H7 (cell line): ENCODE data around the gene XK. TPM values are rescaled to one million over a fixed set of nuclear protein-coding genes. Genes with fewer than 3 reads are reported as not detected.
"Not testable (repeated sequence)": the region's sequence is repeated elsewhere in the genome, so short reads cannot be mapped to it uniquely, and the experiment has no call there.

ENCODE experiments used
- DNase-seq: peaks from one replicate; pipeline ENCODE4 v3.0.0; 2012
- H3K27me3 ChIP-seq: 2 replicates; pipeline ENCODE4 v1.6.0; 2011; ENCODE audit warnings: mild to moderate bottlenecking, low read length; ENCODE audit not compliant: control insufficient read depth, insufficient read depth
- H3K36me3 ChIP-seq: replicated peaks from 2 replicates; pipeline ENCODE4 v1.5.1; 2011; ENCODE audit warnings: low read length; ENCODE audit not compliant: control insufficient read depth, insufficient read depth
- H3K4me3 ChIP-seq: 2 replicates; pipeline ENCODE4 v1.5.1; 2011; ENCODE audit warnings: low read depth, mild to moderate bottlenecking, control low read depth, low read length, moderate library complexity; ENCODE audit not compliant: insufficient read depth
- total RNA-seq: library from RNA; depleted of rRNA; stranded (reverse); fragments of >200 nt; shearing (Covaris generic); gene quantifications from 2 replicates; pipeline ENCODE4 v1.2.3, GENCODE V29; 2014; rRNA removed

XK gene
- 1.2 and 2.2 TPM in 2 replicates for total RNA-seq

DNA sequence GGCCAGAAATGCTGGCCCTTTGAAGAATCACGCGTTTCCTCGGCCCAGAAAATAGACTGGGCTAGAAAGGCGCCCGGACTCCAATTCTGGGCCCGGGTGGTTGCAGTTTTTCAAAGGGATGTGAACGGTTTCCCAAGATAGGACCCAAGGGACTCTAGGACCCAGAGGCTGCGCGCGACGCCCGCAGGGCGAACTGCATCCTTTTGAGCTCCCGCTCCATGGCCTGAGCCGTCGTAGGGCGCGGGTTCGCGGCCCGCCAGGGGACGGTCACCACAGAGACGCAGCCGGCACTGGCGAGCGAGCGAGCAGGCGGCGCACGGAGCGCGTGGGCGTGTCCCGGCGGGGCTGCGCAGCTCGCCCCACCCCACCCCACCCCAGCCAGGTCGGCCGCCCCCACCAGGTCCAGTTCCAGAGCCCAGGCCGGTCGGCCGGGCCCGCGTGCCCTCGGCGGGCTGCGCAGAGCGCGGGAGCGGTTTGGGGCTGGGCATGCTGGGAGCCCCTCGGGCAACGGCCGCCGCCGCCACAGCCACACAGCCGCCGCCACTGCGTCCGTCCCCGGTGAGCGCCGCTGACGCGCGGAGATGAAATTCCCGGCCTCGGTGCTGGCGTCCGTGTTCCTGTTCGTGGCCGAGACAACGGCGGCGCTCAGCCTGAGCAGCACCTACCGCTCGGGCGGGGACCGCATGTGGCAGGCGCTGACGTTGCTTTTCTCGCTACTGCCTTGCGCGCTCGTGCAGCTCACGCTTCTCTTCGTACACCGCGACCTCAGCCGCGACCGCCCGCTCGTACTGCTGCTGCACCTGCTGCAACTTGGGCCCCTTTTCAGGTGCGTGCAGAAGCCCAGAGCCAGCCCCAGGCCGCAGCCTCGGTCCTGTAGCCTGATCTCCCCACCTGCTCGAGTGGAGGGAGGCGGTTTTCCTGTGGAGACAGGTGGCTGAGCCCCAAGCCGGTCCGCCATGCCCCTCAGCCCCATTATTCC lies at the start of gene XK:
TSS of gene XK (plus strand) at position 411 of the 979 bp plus-strand sequence. CDS start at position 582, 171 bp downstream.
- H3K4me3 ChIP-seq, result peak within 1 kb of the TSS; percentile 48
- no peaks in the 10 kb centered on the region for H3K36me3 ChIP-seq
- peak; percentile 76 for DNase-seq
- peaks cover 13% of the 10 kb centered on the region for H3K27me3 ChIP-seq

GRCh38 chrX:37638047-37638446 lies 47.5 kb upstream of the XK start:
- Histone ChIP-seq H3K36me3 (no peaks in the 10 kb centered on the region), H3K27me3 (no peaks in the 10 kb centered on the region), H3K4me3 (no peak overlapping the region)
- no peak for DNase-seq

DNA sequence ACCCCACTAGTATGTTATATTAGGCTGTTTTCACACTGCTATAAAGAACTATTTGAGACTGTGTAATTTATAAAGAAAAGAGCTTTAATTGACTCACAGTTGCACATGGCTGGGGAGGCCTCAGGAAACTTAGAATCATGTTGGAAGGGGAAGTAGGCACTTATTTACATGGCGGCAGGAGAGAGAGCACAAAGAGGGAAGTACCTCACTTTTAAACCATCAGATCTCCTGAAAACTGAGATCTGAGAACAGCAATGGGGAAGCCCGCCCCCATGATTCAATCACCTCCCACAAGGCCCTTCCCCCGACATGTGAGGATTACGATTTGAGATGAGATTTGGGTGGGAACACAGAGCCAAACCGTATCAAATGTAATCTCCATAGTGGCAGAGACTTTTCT lies 45.4 kb upstream of the XK start:
- no peak for DNase-seq
- Histone ChIP-seq H3K36me3 (no peaks in the 10 kb centered on the region), H3K27me3 (no peaks in the 10 kb centered on the region), H3K4me3 (no peak overlapping the region)

DNA sequence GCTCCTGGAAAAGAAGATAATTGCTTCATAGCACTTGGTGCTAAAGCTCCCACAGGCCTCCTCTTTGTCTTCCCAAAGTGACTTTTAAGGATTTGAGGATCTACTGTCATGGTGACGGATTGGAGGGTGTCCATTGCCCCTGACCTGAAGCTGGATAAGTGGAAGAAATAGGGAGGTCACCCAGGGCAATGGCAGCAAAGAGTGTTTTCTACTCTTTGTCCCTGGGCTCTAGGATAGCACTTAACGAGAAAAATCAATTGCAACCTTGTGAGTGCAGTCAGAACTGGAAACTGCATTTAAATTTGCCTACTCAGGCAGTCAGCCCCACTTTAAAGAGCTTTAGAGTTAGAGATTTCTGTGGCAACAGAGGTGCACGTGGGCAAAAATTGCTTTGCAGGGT lies 43.7 kb upstream of the XK start:
- H3K27me3 ChIP-seq, result no peaks in the 10 kb centered on the region
- no peak for DNase-seq
- no peaks in the 10 kb centered on the region for H3K36me3 ChIP-seq
- H3K4me3 ChIP-seq, result no peak overlapping the region

DNA sequence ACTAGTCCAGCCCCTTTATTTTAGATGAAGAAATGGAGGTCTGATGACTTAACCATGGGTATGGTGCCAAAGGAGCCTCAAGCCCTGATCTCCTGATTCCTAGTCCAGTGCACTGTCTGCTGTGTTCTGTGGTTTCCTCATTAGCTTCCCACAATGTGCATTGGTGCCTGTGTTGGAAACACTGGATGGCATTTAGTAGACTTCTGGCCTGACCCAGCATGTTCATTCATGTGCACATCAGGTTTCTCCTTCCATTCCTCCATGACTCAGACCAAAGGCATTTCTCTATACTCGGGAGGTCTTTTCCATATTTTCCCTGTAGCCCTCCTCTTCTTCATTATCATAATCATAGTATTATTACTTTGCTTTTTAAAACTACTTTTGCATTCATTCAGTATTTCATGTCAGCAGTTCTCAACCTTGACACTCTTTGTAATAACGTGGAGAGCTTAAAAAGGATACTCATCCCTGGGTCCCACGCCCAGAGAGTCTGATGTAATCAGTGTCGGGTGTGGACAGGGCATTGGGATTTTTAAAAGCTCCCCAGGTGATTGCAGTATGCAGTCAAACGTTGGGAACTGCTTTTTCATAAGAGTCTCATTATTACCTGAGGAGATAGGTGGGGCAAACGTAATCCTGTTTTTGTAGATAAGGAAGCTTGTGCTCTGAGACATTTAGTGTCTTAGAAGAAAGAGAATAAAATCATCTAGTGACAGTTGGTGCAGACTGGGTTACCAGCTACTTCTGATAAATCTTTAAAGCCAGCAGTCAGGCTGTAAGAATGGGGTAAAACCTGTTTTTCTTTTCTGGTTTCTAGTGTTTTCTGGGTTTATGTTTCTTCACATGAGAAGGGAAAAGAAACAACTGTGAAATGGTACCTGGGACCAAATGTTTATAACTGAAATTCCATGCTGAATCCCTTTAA lies 40.9 kb upstream of the XK start:
- Histone ChIP-seq H3K4me3 (no peak overlapping the region), H3K27me3 (no peaks in the 10 kb centered on the region), H3K36me3 (no peaks in the 10 kb centered on the region)
- DNase-seq, result no peak

- no peak for DNase-seq
- Histone ChIP-seq H3K36me3 (no peaks in the 10 kb centered on the region), H3K4me3 (no peak overlapping the region), H3K27me3 (no peaks in the 10 kb centered on the region)
Observed at GRCh38 chrX:37646254-37646653, 39.3 kb upstream of the XK start.

GRCh38 chrX:37650879-37651278 lies 34.7 kb upstream of the XK start:
- H3K27me3 ChIP-seq, H3K36me3 ChIP-seq, DNase-seq, H3K4me3 ChIP-seq: not testable (repeated sequence)

GRCh38 chrX:37651921-37652452 lies 33.6 kb upstream of the XK start:
- no peak for DNase-seq
- Histone ChIP-seq H3K4me3 (no peak overlapping the region), H3K27me3 (no peaks in the 10 kb centered on the region), H3K36me3 (no peaks in the 10 kb centered on the region)

GRCh38 chrX:37652589-37653231 lies 32.9 kb upstream of the XK start:
- no peak overlapping the region for H3K4me3 ChIP-seq
- H3K27me3 ChIP-seq, result no peaks in the 10 kb centered on the region
- no peaks in the 10 kb centered on the region for H3K36me3 ChIP-seq
- DNase-seq, result no peak

GRCh38 chrX:37653397-37654085 lies 32.0 kb upstream of the XK start:
- Histone ChIP-seq H3K27me3 (no peaks in the 10 kb centered on the region), H3K36me3 (no peaks in the 10 kb centered on the region), H3K4me3 (no peak overlapping the region)
- no peak for DNase-seq

DNA sequence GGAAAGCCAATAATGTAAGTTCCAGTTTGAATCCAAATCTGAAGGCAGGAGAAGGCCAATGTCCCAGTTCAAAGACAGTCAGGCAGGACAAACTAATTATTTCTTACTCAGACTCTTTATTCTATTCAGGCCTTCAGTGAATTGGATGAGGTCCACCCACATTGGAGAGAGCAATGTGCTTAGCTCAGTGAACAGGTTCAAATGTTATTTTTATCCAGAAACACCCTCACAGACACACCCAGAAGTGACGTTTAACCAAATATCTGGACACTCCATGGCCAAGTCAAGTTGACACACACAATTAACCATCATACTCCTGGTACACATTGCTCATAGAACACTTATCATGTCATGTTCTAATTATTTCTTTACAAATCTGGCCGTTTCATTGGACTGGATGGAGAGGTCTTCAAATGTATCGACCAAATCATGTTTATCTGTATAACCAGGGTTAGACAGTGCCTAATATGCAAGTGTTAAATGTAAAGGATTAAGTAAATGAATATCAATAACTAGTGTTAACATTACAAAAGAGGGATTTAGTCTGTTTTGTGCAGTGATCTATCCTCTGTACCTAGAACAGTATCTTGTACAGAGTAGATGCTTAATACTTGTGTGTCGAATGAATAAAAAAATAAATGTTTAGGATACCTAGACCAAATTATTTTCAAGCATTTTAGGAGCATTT lies 27.1 kb upstream of the XK start:
- Histone ChIP-seq H3K36me3 (no peaks in the 10 kb centered on the region), H3K27me3 (no peaks in the 10 kb centered on the region), H3K4me3 (no peak overlapping the region)
- no peak for DNase-seq

DNA sequence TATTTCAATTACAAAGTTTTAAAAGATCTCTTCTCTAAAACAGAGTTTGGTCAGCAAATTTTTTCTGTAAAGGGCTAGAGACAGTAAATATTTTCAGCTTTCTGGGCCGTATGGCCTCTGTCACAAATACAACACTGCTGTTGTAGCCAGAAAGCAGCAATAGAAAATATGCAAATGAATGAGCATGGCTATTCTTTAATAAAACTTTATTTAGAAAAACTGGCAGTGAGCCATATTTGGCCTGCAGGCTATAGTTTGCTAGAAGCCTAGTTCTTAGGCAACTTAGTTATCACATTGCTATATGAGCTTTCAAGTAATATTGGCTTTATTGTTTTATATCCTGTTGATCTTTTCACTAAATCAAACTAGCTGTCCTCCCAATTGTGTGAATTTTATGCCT lies 26.5 kb upstream of the XK start:
- no peak for DNase-seq
- Histone ChIP-seq H3K4me3 (no peak overlapping the region), H3K27me3 (no peaks in the 10 kb centered on the region), H3K36me3 (no peaks in the 10 kb centered on the region)

DNA sequence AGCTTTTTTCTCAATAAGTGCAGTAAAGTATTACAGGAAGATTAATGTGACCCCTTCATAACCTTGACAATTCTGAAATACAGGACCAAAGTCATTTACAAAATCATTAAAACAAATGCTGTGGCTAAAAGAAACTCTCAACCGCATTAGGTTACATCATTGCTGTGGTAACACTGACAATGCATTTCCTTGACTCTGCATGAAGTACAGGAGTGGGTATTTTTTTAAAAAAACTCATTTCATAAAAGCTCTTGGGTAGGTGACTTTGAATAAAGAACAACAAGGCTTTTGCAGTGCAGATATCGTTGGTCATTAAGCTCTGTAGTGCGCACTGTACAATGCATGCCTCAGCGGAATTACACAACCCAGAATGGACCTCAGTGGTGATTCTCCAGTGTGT lies 23.4 kb upstream of the XK start:
- Histone ChIP-seq H3K4me3 (no peak overlapping the region), H3K27me3 (no peaks in the 10 kb centered on the region), H3K36me3 (no peaks in the 10 kb centered on the region)
- no peak for DNase-seq
